HG03575 (cell line): ENCODE data around the gene DHX32.

Experiments
- ATAC-seq: cut with Tn5 transposase; IDR thresholded peaks from one replicate; pipeline ENCODE4 v1.9.1; 2021; ENCODE audit not compliant: unreplicated experiment, insufficient number of reproducible peaks, low FRiP score; ENCODE audit errors: extremely low read depth

Gene DHX32

DNA sequence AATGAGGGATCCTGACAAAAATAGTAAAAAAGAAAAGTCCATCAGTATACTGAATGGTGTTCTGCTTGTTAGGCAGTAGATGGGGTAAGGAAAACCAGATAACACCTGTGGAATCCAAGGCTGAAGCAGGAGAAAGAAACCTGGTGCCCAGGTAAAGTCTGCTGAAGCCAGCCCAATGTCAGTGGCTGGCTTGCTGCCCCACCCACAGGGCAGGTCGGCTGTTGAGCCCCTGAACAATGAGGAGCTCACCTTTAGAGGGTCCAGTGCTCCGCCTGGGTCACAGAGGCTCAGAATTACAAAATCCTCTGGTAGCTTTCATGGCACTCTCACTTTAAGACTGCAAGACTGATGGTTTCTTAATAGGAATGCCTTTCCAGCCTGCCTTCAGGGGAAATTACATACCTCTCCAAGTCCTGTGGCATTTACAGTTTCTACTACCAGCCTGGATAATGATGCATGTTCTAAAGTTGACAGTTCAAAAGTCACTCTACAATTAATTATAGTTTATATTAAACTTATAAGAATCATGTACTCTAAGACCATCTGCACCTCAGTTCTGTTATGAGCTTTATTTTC is 23.8 kb downstream of the DHX32 start:
- no peak for ATAC-seq

- no peak for ATAC-seq
Measured at GRCh38 chr10:125852487-125852886, 28.6 kb downstream of the DHX32 start.

GRCh38 chr10:125850766-125851731 is 30.0 kb downstream of the DHX32 start:
- ATAC-seq, result no peak

DNA sequence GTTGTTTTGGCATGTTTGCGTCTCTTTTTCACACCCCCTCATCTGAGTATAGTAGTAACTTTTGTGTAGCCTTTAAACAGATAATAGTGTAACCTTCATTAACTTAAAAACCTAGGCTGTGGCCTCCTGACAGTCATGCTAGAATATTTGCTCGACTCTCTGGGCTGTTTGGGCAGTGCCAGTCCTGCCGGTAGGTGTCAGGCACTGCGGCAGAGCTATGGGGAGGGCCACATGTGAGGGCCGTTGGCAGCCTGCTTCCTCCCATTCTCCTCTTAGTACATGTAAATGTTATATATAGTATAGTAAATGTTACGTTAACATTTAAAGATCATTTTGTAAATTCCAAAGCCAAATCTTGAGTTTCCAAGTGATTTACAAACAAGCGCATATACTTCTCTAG is 31.6 kb downstream of the DHX32 start:
- no peak for ATAC-seq

DNA sequence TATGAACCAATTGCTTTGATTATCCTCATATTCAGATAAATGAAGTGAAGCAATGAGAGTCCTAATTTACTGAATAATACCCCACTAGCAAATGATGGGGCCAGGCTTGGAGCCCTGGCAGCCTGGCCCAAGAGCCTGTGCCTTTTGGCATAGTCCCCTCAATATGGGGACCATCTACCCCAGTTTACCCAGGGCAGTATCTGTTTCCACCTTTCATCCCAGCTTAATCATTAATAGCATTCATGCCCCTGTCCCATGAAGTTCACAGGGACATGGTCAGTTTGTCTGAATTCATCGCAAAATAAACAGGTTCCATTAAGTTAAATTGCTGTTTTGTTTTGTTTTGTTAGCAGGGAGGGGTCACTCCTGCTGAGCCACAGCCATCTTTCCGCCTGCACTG is 32.2 kb downstream of the DHX32 start:
- no peak for ATAC-seq

GRCh38 chr10:125848371-125848770 is 32.7 kb downstream of the DHX32 start:
- ATAC-seq, result no peak

DNA sequence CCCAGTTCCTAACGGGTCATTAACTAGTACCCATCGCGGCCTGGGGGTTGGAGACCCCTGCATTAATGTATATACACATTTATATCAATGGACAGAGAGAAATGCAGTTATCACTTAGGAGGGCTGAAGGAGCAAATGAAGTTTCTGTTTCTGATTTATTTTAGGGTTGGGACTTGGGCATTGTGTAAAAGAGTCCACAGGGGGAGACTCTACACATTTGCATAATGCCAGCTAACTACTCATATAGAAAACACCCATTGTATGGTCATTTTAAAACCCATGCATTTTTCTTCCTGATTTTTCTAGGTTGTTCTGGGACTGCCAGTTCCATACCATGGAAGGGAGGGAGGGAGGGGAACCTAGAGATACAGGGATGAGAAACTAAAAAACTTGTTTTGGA is 34.2 kb downstream of the DHX32 start:
- no peak for ATAC-seq

GRCh38 chr10:125845617-125846016 is 35.5 kb downstream of the DHX32 start:
- no peak for ATAC-seq

GRCh38 chr10:125844751-125845221 is 36.3 kb downstream of the DHX32 start:
- no peak for ATAC-seq

DNA sequence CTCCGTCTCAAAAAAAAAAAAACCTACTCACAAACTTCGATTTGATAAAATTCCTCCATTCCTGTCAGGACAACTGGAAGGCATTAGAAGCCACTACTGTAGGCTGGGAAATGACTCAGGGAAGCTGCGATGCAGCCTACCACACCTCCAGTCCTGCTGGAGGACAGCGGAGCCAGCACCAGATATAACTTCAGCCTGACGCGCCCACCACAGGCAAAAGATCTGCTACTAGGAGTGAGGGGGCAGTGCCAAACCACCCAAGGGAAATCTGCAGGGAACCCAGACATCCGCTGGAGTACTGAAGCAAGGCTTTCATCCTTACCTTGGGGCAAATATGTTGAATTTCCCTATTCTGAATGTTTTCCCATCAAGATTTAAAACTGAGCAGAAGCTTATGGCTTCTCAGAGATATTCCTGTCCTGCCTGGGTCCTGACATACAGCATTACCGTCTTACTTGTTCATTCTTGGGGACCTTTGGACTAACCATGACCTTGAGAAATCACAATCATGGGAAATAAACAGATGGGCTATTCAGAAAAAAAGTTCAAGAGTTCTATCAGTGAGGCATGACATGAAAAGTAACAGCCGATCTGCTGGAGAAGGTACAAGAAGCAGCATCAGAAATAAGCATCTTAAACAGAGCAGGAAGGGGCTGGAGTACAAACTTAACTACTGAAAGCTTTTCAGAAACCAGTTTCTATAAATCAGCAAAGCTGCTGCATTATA is 37.3 kb downstream of the DHX32 start:
- ATAC-seq, result no peak

- ATAC-seq, result no peak
Measured at GRCh38 chr10:125840955-125841354, 40.1 kb downstream of the DHX32 start.

DNA sequence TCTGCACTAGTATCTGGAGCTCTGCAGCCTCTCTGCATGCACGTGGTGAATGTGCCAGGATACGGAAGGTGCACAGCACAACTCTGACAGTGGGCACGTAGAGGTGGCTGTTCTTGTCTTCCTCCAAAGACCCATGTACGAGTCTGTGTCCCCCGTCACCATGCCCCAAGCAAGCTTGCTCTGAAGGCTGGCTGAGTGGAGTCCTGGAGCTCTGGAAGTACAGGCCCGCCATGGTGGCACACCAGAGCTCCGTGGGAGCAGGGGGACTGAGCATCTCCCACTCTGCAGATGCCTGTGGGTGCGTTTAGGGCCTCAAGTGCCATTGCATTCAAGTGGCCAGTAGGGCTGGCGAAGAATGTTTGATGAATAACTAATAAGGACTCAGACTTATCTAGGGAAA is 40.7 kb downstream of the DHX32 start:
- no peak for ATAC-seq

GRCh38 chr10:125838802-125839575 is 42.1 kb downstream of the DHX32 start:
- ATAC-seq, result no peak

DNA sequence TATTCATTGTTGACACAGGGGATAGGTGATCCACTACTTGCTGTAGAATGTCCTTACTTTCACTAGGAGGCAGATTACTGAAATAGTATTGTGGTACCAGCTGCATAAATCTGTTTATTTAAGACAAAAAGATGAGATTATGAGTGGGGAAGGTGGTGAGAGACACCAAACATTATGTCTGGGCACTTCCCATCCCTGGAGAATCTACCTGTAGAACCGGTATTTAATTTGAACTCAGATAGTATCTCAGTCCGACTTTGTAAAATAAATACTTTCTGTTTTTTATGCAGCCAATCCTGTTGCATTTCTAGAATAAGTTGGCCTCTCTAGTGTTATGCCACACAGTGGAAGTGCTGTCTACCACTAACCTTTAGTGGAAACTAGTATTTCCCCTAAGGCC is 44.3 kb downstream of the DHX32 start:
- ATAC-seq, result no peak

- ATAC-seq, result no peak
Measured at GRCh38 chr10:125828311-125828710, 52.8 kb downstream of the DHX32 start.

DNA sequence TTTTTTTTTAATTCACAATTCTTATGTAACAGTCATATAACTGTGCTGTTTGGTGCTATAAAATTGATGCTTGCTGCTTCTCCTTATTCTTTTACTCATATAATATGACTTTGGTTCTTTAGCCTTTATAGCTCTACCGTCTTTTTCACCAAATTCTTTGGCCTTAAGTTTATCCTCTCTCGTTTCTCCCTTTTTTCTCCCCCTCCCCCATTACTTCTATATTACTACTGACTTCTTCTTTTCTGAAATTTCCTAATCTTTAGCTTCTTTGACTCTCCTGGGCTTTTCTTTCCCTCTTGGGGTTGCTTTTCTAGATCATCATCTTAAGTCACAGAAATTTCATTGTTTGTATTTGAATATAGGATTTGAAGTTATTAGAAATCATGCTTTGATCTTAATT is 54.0 kb downstream of the DHX32 start:
- no peak for ATAC-seq

DNA sequence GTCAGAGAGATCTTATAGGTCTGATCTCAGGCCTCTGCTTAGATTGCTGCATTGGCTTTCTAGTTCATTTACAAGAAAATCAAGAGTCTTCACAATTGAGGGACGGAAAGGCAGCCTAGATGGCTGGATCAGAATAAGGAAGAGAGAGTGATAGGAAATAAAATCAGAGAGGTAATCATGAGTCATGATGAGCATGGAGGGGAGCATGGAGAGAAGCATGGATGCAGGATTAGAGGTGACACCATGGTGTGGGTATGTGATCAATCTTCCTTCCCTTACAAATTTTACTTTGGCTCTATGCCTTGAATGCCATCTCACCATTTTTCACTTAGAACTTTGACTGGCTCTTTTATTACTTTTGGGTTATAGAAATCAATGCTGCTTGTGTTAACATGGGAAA is 56.4 kb downstream of the DHX32 start:
- no peak for ATAC-seq

DNA sequence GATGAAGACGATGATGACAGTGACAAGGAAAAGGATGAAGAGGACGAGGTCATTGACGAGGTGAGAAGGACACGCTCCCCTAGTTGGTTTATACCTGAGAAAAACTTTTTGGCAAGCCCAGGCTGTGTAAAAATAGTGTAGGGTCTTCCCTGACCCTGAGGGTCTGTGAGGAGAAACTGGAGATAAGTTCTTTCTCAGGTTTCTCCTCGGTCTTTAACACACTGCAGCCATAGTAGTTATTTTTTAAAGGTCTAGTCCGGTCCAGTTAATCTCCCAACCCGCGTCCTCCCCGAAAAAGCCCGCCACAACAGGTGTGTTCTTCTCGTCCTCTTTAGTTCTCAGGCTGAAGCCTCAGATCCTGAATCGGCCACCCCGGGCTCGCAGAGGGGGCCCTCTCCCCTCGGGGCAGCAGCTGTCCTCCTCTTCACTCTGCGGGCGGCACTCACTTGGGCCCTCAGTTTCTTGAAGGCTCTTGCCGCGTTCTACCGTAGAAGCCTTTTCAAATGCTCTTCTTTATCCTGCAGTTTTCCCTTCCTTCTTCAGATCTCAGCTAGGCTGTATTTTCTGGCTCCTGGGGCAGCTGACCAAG is 57.3 kb downstream of the DHX32 start:
- no peak for ATAC-seq
